ENCODE results near the gene CARTPT. TPM values are rescaled to one million over a fixed set of nuclear protein-coding genes. Genes with fewer than 3 reads are reported as not detected.

The CARTPT gene
- total and polyA plus RNA-seq, 8 donors = 0.82 TPM; not detected in 7

GRCh38 chr5:71747182-71747581 lies 28.1 kb downstream of the CARTPT start:
- H3K4me3 ChIP-seq = no peak overlapping the region
- peaks cover 0 to 9% (median 8%) of the 10 kb centered on the region in 3 donors for H3K4me1 ChIP-seq
- H3K36me3 ChIP-seq = no peaks in the 10 kb centered on the region
- no peak for DNase-seq
- 91 to 98% methylated on average over 3 of the region's 3 CpGs for WGBS, 2 donors
- no peak for ATAC-seq
- FAIRE-seq = no peak
- no peaks in the 10 kb centered on the region for H3K27me3 ChIP-seq
- intact Hi-C loops (cut with DNase I) = no loop called here
- no peaks in the 10 kb centered on the region for H3K9me3 ChIP-seq
- no peak overlapping the region for H3K27ac ChIP-seq
- no peak for TF ChIP-seq CTCF (IDR thresholded peaks at IDR 0.05)

GRCh38 chr5:71748360-71748759 lies 29.3 kb downstream of the CARTPT start:
- Histone ChIP-seq H3K36me3 (no peaks in the 10 kb centered on the region), H3K4me3 (no peak overlapping the region), H3K4me1 (peaks cover 0 to 9% (median 8%) of the 10 kb centered on the region in 3 donors), H3K9me3 (no peaks in the 10 kb centered on the region), H3K27ac (no peak overlapping the region), H3K27me3 (no peaks in the 10 kb centered on the region)
- no peak for TF ChIP-seq CTCF (IDR thresholded peaks at IDR 0.05)
- FAIRE-seq = no peak
- ATAC-seq = peak; percentile 60 to 71 (median 62)
- peak in 5 of 6 donors; percentile 30 to 75 (median 59) for DNase-seq
- WGBS, 2 donors = 46 to 55% methylated on average over 11 of the region's 11 CpGs
- intact Hi-C loops (cut with DNase I) = no loop called here

GRCh38 chr5:71751422-71751821 lies 32.3 kb downstream of the CARTPT start:
- ATAC-seq = no peak
- TF ChIP-seq CTCF (IDR thresholded peaks at IDR 0.05) = no peak
- intact Hi-C loops (cut with DNase I) = loop anchor here in 1 of 3 donors (10.0 kb wide), 1 partner anchor 277 kb away; no protein-coding TSS in a partner anchor
- no peaks in the 10 kb centered on the region for H3K27me3 ChIP-seq
- H3K27ac ChIP-seq = no peak overlapping the region
- H3K4me1 ChIP-seq = no peaks in the 10 kb centered on the region
- DNase-seq = no peak
- WGBS, 2 donors = 61 to 66% methylated on average over 4 of the region's 4 CpGs
- H3K36me3 ChIP-seq = no peaks in the 10 kb centered on the region
- no peak for FAIRE-seq
- H3K4me3 ChIP-seq = no peak overlapping the region
- no peaks in the 10 kb centered on the region for H3K9me3 ChIP-seq

GRCh38 chr5:71752441-71753190 lies 33.5 kb downstream of the CARTPT start:
- ATAC-seq = no peak
- no peak for FAIRE-seq
- no peak overlapping the region for H3K27ac ChIP-seq

More at GRCh38 chr5:71752441-71753190, 33.5 kb downstream of the CARTPT start:
- Histone ChIP-seq H3K9me3 (no peaks in the 10 kb centered on the region), H3K4me1 (peaks cover 0 to under 1% (median 0%) of the 10 kb centered on the region in 3 donors), H3K36me3 (no peaks in the 10 kb centered on the region), H3K27me3 (no peaks in the 10 kb centered on the region), H3K4me3 (no peak overlapping the region)
- WGBS, 2 donors = 60 to 72% methylated on average over 4 of the region's 4 CpGs
- no peak for DNase-seq
- no peak for TF ChIP-seq CTCF (IDR thresholded peaks at IDR 0.05)
- intact Hi-C loops (cut with DNase I) = loop anchor here in 1 of 3 donors (10.0 kb wide), 1 partner anchor 278 kb away; no protein-coding TSS in a partner anchor

All from pancreas (tissue), 10 donors.